GM18951 (cell line): ENCODE results near the gene KRT25.

Experiments
- POLR2A ChIP-seq: IDR thresholded peaks from 4 replicates; pipeline ENCODE4 v1.6.1; 2011; ENCODE audit warnings: mild to moderate bottlenecking; ENCODE audit not compliant: insufficient read length, insufficient read depth; ENCODE audit errors: extremely low read depth
- in situ Hi-C: fragments of 300-500 bp; cut with MboI; formaldehyde crosslinking; loops from one replicate; pipeline ENCODE4 v1.12.0; 2022; ENCODE audit warnings: low sequenced_read_pairs, mixed read lengths, inconsistent platforms; ENCODE audit not compliant: unreplicated experiment

KRT25 gene

GRCh38 chr17:40727447-40728231, 27.5 kb downstream of the KRT25 start:
- in situ Hi-C loops: no loop called here

DNA sequence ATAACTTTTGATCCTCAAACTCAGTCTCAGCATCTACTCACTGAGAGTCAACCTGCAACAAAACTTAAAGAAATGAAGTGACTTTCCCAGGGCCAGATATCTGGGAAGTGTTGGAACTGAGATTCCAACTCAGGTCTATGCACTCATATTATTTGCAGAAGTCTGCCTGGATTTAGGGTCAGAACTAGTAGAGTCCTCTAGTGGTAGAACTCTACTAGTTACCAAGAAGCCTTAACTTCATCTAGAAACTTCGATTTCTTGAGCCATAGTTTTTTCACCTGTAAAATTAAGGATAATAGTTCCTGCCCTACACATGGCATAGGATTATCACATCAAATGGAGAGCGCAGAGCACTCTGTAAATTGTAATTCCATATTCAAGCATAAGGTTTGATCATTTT, 28.2 kb downstream of the KRT25 start:
- TF ChIP-seq POLR2A: no peak
- in situ Hi-C loops: no loop called here

More at GRCh38 chr17:40727447-40728231, 27.5 kb downstream of the KRT25 start:
- no peak for TF ChIP-seq POLR2A

GRCh38 chr17:40724656-40725055, 30.5 kb downstream of the KRT25 start:
- in situ Hi-C loops: no loop called here
- no peak for TF ChIP-seq POLR2A

GRCh38 chr17:40722241-40722640, 32.9 kb downstream of the KRT25 start:
- no peak for TF ChIP-seq POLR2A
- in situ Hi-C loops: no loop called here

GRCh38 chr17:40720899-40721298, 34.2 kb downstream of the KRT25 start:
- TF ChIP-seq POLR2A: no peak
- in situ Hi-C loops: no loop called here

GRCh38 chr17:40718930-40719329, 36.2 kb downstream of the KRT25 start:
- no peak for TF ChIP-seq POLR2A
- in situ Hi-C loops: no loop called here

DNA sequence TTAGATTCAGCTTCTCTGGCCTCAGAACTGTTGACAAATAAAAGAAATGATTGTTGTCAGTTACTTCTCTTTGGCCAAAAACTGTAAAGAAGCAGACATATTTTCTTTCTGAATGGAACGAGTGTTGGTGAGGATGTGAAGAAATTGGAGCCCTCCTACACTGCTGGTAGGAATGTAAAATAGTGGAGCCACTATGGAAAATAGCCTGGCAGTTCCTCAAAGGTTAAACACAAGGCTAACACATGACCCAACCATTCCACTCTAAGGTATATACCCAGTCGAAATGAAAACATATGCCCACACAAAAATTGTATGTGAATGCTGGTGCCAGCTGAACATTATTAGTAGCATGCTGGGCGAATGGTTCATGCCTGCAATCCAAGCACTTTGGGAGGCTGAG, 37.4 kb downstream of the KRT25 start:
- in situ Hi-C loops: no loop called here
- no peak for TF ChIP-seq POLR2A

DNA sequence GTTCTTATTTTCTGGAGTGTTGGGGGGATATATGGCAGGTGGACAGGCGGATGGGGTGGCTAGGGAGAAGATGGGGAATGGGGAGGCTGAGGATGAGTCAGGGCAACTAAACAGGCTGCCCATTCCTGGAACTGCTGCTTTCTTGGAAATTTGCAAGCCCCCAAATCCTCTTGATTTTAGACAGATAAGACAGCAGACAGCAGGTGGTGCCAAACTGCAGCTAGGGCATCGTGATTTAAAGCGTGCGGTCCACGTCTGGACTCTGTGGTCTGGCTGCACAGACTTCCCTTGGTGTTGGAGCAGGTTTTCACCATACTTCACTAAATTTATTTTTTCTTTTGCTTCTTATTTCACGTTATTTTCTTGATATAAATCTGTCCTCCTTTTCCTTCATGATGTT, 40.7 kb downstream of the KRT25 start:
- TF ChIP-seq POLR2A: no peak
- in situ Hi-C loops: no loop called here

- in situ Hi-C loops: no loop called here
- TF ChIP-seq POLR2A: no peak
Observed at GRCh38 chr17:40707745-40708144, 47.4 kb downstream of the KRT25 start.

GRCh38 chr17:40705584-40705983, 49.5 kb downstream of the KRT25 start:
- in situ Hi-C loops: no loop called here
- TF ChIP-seq POLR2A: no peak

GRCh38 chr17:40703652-40704051, 51.5 kb downstream of the KRT25 start, which contains the start of gene KRT24:
KRT24 (minus strand) TSS chr17:40703752; CDS start chr17:40703693, 59 bp downstream.
- in situ Hi-C loops: no loop called here
- TF ChIP-seq POLR2A: no peak

DNA sequence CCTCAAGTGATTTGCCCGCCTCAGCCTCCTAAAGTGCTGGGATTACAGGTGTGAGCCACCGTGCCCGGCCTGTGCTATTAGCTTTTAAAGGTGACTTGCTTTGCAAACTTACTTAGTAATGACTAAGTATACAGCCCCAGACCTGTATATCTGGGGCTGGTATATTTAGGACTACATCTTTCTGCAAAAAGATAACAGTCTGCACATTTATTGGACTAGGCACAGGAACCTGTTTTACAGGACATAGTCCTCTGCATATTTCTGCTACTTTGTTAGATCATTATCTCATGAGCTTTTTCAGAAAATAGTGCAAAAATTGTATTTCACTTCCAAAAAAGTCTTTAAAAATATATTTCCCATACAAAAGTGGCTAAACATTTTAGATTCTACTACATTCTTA, 52.9 kb downstream of the KRT25 start:
- in situ Hi-C loops: no loop called here
- TF ChIP-seq POLR2A: no peak

- in situ Hi-C loops: no loop called here
- no peak for TF ChIP-seq POLR2A
Observed at GRCh38 chr17:40699853-40700252, 55.3 kb downstream of the KRT25 start.

GRCh38 chr17:40699371-40699770, 55.8 kb downstream of the KRT25 start:
- in situ Hi-C loops: no loop called here
- TF ChIP-seq POLR2A: no peak
